MM.1S (cell line): ENCODE data around the gene THTPA.

Experiments
- CTCF ChIP-seq: fragments of 300-600 bp; sonication (generic); IDR thresholded peaks from 2 replicates; pipeline ENCODE4 v1.5.1; 2016; ENCODE audit warnings: antibody characterized with exemption, low read length, mixed read lengths
- EZH2 ChIP-seq: fragments of 300-600 bp; sonication (generic); optimal IDR thresholded peaks from 2 replicates; pipeline ENCODE3; 2017; ENCODE audit warnings: low read depth, mild to moderate bottlenecking, antibody characterized with exemption, low read length, mixed read lengths
- EZH2phosphoT487 ChIP-seq: fragments of 300-600 bp; sonication (generic); IDR thresholded peaks from 2 replicates; pipeline ENCODE4 v1.6.1; 2018; ENCODE audit warnings: antibody characterized with exemption, low read length

DNA sequence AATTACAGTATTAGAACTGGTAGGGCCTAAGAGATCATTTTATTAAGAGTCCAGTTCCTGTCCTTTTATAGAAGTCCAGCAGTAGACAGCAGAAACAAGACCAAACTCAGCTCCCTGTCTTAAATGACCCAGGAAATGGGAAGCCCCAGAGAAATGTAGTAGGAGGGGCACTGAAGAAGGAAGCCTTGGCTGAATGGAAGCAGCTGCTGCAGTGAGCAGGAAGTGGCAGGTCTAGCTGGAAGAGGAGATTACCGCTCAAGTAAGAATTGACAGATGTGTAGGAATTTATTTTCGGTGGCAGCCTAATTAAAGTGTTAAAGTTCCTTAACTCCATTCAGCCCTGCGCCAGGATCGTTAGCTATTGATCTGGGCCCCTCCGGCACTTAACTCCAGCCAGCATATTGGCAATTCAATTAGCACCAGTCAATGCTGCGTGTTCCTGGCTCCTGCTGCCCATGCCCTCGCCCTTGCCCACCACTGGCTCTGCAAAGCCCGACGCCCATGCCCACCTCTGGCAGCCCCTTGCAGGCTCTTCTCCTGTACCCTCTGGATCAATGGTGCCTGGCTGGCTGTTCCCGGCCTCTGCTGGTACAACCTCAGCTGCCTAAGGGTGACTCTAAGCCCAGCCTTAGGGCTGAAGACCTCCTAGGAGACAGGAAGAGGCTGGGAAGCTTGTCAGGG, 25.6 kb upstream of the THTPA start:
- TF ChIP-seq CTCF (no peak), EZH2 (no peak), EZH2phosphoT487 (no peak)
